ENCODE measurements around the gene NKTR. TPM values are rescaled to one million over a fixed set of nuclear protein-coding genes. Genes with fewer than 3 reads are reported as not detected.
A peak's percentile ranks its signal among the peaks of the same experiment; 100 is the strongest.

NKTR gene
- total RNA-seq, 1 experiment from 2014 or later: 53.1 TPM

DNA sequence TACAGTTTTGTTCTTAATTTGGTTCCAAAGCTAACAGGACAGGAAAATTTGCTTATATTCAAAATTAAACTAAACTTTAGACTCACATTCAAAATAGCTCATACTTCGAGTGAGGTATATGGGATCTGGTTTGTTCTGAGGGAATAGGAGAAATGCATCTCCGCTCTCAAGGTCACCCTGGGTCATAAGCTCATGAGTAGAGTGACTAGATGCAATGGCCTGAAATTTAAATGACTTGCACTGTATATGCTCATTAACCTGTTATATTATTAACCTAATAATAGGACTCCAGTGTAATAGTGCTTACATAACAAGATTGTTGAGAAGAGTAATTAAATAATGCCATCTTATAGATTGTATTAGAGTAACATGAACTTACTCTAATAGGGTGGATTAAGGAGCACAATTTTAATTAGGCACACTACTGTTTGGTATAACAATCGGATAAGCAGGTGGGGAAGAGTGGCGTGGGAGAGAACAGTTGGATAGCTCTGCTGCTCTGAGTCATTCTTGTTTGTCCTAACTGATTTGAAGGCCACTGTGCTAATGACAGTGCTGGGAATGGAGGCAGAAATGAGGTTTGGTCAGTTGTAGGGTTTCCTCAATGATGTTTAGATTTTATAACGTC is 5.2 kb downstream of the NKTR start:
- H3K27ac ChIP-seq (ENCODE audit: low read depth, low read length, poor library complexity, severe bottlenecking): no peak overlapping the region
- H3K27me3 ChIP-seq (replicated peaks; ENCODE audit: insufficient read depth, low read depth, low read length, poor library complexity): no peaks in the 10 kb centered on the region
- no peak for DNase-seq (ENCODE audit: low spot score)
- H3K4me1 ChIP-seq (ENCODE audit: insufficient read depth, low read length, poor library complexity, severe bottlenecking): peaks cover 12% of the 10 kb centered on the region
- no peak for TF ChIP-seq CTCF (conservative IDR thresholded peaks at IDR 0.05; ENCODE audit: low read depth, low read length)
- TF ChIP-seq EZH2 (IDR thresholded peaks at IDR 0.05; ENCODE audit: borderline replicate concordance, low read depth, low read length, poor library complexity, severe bottlenecking): no peak
- no peaks in the 10 kb centered on the region for H3K9me3 ChIP-seq (ENCODE audit: low read depth, low read length, poor library complexity, severe bottlenecking)
- intact Hi-C loops (cut with micrococcal nuclease; ENCODE audit: unreplicated experiment): no loop called here
- H3K4me3 ChIP-seq (ENCODE audit: low read depth, low read length, poor library complexity, severe bottlenecking): no peak overlapping the region
- BruUV-seq (replicated peaks): no TSS peak
- POLR2A ChIA-PET (ENCODE audit: low non-redundant PET): no interaction called here
- CTCF ChIA-PET: no interaction called here
- H3K36me3 ChIP-seq (ENCODE audit: insufficient read depth, low read length, poor library complexity, severe bottlenecking): no peaks in the 10 kb centered on the region

DNA sequence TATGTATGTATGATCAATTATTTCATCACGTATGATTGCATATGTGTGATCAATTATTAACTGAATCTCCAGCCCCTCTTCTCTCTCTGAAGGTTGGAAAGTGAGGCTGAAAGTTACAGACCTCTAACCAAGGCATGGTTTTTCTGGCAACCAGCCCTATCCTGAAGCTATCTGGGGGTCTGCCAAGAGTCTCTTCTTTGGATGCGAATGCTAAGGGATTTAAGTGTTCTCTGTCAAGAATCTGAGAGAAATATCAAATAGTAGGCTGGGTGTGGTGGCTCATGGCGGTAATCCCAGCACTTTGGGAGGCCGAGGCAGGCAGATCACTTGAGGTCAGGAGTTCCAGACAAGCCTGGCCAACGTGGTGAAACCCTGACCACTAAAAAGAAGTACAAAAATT is 8.1 kb downstream of the NKTR start:
- Histone ChIP-seq H3K9me3 (ENCODE audit: low read depth, low read length, poor library complexity, severe bottlenecking) (no peaks in the 10 kb centered on the region), H3K27me3 (replicated peaks; ENCODE audit: insufficient read depth, low read depth, low read length, poor library complexity) (no peaks in the 10 kb centered on the region), H3K4me3 (ENCODE audit: low read depth, low read length, poor library complexity, severe bottlenecking) (no peak overlapping the region), H3K27ac (ENCODE audit: low read depth, low read length, poor library complexity, severe bottlenecking) (no peak overlapping the region), H3K4me1 (ENCODE audit: insufficient read depth, low read length, poor library complexity, severe bottlenecking) (peaks cover 12% of the 10 kb centered on the region), H3K36me3 (ENCODE audit: insufficient read depth, low read length, poor library complexity, severe bottlenecking) (no peaks in the 10 kb centered on the region)
- intact Hi-C loops (cut with micrococcal nuclease; ENCODE audit: unreplicated experiment): no loop called here
- peak; percentile 49 for DNase-seq (ENCODE audit: low spot score)
- no TSS peak for BruUV-seq (replicated peaks)
- TF ChIP-seq EZH2 (IDR thresholded peaks at IDR 0.05; ENCODE audit: borderline replicate concordance, low read depth, low read length, poor library complexity, severe bottlenecking) (no peak), CTCF (conservative IDR thresholded peaks at IDR 0.05; ENCODE audit: low read depth, low read length) (no peak)
- ChIA-PET CTCF (no interaction called here), POLR2A (ENCODE audit: low non-redundant PET) (no interaction called here)

DNA sequence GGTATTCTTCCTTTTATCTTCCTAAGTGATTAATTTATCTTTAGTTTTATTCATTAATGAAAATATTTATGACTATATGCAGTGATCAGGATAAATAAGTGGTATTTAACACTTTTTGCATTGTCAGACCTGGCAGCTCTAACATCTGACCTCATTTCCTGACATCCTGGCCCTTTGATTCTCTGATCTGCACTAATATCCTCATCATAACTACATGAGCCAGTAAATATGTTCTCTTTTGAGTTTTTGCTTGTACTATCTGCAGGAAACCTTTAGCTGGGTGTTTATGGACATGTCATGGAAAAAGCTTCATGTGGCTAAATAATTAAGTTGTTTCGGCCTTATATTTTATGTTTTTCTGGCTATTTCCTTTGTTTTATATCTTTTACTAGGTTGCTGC is 10.5 kb downstream of the NKTR start:
- CTCF ChIA-PET: no interaction called here

More for the DNA sequence above, 10.5 kb downstream of the NKTR start:
- Histone ChIP-seq H3K36me3 (ENCODE audit: insufficient read depth, low read length, poor library complexity, severe bottlenecking) (no peaks in the 10 kb centered on the region), H3K4me1 (ENCODE audit: insufficient read depth, low read length, poor library complexity, severe bottlenecking) (peaks cover 12% of the 10 kb centered on the region), H3K27me3 (replicated peaks; ENCODE audit: insufficient read depth, low read depth, low read length, poor library complexity) (no peaks in the 10 kb centered on the region), H3K4me3 (ENCODE audit: low read depth, low read length, poor library complexity, severe bottlenecking) (no peak overlapping the region), H3K9me3 (ENCODE audit: low read depth, low read length, poor library complexity, severe bottlenecking) (no peaks in the 10 kb centered on the region), H3K27ac (ENCODE audit: low read depth, low read length, poor library complexity, severe bottlenecking) (no peak overlapping the region)
- intact Hi-C loops (cut with micrococcal nuclease; ENCODE audit: unreplicated experiment): no loop called here
- BruUV-seq (replicated peaks): no TSS peak
- POLR2A ChIA-PET (ENCODE audit: low non-redundant PET): no interaction called here
- no peak for DNase-seq (ENCODE audit: low spot score)
- TF ChIP-seq EZH2 (IDR thresholded peaks at IDR 0.05; ENCODE audit: borderline replicate concordance, low read depth, low read length, poor library complexity, severe bottlenecking): no peak
- no peak for TF ChIP-seq CTCF (conservative IDR thresholded peaks at IDR 0.05; ENCODE audit: low read depth, low read length)

Measured in A673 (cell line).